ENCODE results near the gene TPBGL.
A peak's percentile ranks its signal among the peaks of the same experiment; 100 is the strongest.

The TPBGL gene

GRCh38 chr11:75273411-75274391 lies 33.1 kb downstream of the TPBGL start:
- DNase-seq: peak; percentile 56

DNA sequence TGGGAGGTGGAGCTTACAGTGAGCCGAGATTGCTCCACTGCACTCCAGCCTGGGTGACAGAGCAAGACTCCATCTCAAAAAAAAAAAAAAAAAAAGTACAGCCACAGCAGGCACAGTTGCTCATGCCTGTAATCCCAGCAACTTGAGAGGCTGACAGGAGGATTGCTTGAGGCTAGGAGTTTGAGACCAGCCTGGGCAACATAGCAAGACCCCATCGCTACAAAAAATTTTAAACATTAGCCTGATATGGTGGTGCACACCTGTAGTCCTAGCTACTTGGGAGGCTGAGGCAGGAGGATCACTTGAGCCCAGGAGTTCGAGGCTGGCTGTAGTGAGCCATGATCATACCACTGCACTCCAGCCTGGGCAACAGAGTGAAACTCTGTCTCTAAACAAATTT lies 34.1 kb downstream of the TPBGL start:
- peak; percentile 37 for DNase-seq

- DNase-seq: peak; percentile 79
Measured at GRCh38 chr11:75275581-75275980, 35.0 kb downstream of the TPBGL start.

DNA sequence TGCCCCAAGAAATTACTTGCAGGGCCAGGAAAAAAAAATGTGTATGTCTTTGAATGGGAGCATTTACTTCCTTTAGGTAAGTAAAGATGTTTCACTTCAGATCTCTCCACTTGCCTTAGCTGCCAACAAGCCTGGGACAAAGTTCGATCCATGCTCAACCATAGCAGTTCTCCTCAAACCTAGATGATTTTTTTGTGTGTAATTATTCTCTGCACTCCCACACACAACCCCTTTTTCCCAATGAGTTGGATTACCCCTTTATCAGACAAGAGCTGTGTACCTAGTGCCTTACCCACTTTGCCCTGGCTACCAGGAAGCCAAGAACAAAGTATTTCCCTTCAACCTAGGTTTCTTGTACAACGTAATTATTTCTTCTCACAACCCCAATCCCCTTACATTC lies 35.6 kb downstream of the TPBGL start:
- DNase-seq: peak; percentile 32

GRCh38 chr11:75276686-75277085 lies 36.1 kb downstream of the TPBGL start:
- no peak for DNase-seq

DNA sequence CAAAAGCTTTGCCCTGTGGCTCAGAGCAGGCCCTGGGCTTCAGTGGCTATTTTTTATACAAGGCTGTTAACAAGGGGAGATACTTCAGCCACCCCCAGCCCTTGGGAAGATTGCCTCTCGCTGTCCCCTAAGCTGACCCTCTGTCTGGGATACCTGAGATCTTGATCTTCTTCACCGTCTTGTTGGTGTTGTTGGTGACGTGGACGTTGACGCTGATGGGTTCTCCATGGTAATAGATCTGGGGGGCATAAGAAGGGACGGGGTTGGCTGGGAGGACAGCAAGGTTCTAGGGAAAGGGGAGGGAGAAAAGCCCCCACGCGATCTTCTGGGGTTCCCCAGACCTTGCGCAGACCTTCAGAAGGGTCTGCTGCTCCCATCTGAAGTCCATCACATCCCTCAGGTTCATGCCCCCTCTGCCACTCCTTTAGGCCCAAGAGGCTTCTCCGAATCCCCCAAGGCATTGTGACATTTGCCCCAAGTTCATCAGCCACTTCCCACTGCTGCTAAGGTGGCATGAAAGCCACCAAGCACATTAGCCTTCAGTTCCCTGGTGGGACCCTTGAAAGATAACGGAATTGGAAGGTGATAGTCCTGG lies 36.7 kb downstream of the TPBGL start:
- peak; percentile 54 for DNase-seq

DNA sequence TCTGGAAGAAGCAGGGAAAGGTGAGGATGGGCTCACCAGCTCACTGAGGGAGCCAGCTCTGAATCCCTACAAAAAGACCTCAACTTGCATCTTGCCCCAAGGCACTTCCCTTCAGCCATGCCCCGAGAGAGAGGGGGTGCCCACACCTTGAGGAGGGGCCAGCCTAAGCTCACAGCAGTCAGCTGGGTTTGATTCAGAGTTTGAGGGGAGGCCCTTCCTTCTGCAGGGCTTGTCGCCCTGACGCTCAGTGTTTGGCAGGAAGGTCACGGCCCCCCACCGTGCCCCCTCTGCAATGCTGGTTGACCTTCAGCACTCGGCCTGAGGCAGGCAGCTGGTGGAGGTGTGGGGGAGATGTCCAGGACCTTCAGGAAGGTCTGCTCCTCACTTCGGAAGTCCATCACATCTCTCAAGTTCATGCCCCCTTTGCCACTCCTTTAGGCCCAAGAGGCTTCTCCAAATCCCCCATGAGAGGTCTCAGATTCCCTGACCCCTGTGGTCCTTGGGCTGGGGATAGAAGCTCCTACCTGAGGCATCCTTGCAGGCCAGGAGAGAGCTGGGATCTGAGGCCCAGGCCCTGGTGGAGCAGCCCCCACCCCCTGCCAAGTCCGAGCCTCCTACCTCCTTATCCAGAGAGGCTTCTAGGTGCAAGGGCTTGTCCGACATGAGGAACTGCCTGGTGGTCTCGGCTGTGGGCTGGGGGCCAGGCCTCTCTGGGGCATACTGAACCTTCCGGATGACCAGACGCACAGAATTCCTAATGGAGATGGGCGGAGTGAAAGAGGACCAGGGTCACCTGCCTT lies 37.6 kb downstream of the TPBGL start:
- DNase-seq: peak; percentile 56

DNA sequence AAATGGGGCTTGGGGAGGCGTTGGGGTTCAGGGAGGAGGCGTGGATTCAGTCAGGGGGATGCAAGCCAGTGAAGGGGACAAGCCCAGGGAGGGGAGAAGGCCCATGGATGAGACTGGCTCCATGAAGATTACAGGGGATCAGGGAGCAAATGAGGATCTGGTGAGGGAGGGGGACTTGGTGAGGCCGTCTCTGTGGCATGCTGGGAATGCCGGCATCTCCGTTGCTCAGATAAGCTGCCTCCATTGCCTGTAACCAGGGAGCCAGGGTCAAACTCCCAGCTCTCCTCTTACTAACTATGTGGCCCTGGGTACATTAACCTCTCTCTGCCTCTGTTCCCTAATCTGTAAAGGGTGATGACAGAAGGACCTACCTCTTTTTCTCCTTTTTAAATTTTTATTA lies 38.7 kb downstream of the TPBGL start:
- no peak for DNase-seq

GRCh38 chr11:75280227-75280701 lies 39.7 kb downstream of the TPBGL start:
- peak; percentile 91 for DNase-seq

DNA sequence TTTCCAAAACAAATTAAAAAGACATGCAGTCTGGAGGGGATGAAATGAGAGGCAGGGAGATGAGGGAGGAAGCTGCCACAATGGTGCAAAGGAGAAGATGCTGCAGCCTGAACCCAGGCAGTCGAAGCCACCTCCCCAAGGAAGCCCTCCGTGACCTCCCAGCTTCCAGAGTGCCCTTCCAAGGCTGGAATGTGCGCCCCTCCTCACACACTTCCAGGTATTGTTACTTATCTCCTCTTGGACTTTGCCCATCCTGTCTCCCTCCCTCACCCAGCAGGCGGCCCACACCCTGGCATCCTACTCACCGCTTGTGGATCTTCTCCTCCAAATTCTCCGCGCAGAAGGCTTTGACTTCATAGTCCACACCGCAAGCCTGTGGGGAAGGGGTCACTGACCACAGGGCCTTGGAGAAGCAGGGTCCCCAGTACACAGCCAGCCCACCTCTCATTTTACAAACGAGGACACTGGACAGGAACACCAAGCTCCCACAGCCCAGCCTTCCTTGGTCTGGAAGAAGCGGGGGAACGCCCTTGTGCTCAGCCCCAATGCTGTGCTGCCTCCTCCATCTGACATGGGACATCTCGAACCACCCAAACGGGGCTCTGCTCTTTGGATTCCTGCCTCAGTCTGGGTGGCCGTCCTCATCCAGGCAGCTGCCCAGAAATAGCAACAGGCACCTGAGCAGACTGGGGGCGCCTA lies 40.3 kb downstream of the TPBGL start:
- DNase-seq: no peak

DNA sequence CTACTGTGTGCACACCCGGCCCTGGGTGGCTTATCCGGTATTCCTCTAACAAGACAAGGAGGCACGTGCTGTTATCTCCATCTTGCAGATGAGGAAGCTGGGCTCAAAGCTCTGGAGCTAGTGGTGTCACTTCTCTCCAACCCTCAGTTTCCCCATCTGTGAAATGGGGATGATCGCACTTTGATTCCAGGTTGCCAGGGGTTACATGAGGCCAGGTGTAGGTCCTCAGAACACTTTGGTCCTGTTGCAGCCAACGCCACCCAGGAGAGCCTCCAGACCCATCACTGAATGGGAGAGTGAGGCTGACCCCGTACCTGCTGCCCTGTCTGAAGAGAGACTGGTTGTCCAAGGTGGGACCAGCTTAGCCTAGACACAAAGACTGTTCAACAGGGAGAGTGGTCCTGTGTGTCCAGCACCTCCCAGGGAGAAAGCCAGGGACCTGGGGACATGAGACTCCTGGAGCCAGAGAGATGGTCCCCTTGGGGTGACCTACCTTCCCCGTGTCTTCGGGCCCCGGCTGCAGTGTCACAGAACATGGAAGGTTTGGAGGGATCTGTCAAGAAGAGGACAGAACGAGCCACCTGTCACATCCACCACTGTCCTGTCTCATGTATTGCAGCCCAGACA lies 41.0 kb downstream of the TPBGL start:
- no peak for DNase-seq

- no peak for DNase-seq
Measured at GRCh38 chr11:75283391-75283931, 42.9 kb downstream of the TPBGL start.

DNA sequence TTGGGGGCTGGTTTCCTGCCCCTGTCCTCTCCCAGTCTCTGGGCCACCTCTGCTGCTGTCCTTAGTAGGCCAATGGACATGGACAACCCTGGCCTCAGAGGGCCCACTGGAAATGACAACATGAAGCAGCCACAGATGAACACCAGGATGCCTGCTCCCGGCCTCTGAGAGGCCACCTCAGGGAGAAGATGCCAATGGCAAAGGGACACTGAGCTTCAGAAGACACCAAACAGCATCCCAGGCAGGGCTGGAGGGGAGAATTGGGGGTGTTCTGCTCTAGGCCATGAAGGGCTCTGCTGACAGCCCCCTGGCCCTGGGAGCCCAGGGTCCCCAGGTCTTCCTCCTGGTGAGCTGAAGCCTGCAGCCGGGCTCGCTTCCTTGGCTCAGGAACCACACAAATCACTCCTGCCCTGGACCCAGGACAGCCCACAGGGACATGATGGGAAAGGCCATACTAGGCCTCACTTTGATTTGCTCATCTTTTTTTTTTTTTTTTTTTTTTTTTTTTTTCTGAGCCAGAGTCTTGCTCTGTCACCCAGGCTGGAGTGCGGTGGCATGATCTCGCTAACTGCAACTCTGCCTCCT lies 45.3 kb downstream of the TPBGL start:
- no peak for DNase-seq

DNA sequence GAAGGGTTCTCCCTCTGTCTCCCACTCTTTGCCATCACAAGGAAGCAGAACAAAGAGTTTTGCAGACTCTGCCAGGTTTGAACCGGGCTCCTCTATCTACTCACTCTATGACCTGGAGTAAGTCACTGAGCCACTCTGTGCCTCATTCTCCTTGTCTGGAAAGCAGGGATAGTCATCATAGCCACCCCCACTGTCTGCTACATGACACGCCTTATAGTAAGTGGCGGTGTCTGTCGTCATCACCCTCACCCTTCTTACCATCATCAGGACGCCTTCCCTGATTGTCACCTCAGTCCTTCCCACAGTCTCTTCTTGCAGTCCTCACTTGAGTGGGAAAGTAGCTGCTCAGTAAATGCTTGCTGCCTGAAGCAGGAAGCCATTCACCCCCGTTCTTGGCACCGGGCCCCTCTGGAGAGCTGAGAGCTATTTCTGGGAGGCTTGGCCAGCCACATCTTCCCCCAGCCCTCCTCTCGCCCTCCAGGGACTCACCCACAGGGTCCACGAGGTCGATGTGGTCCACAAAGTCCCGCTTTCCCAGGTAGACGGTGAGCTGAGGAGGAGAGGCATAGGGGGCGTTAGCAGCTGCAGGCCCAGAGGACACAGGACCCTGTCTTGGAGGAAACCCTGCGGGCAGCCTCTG lies 46.4 kb downstream of the TPBGL start:
- DNase-seq: no peak

GRCh38 chr11:75287579-75287978 lies 47.0 kb downstream of the TPBGL start:
- no peak for DNase-seq

- DNase-seq: no peak
Measured at GRCh38 chr11:75289511-75289760, 48.9 kb downstream of the TPBGL start.

GRCh38 chr11:75289919-75290318 lies 49.3 kb downstream of the TPBGL start:
- DNase-seq: no peak

- DNase-seq: no peak
Measured at GRCh38 chr11:75291741-75292140, 51.2 kb downstream of the TPBGL start.

- no peak for DNase-seq
Measured at GRCh38 chr11:75292943-75293342, 52.4 kb downstream of the TPBGL start.
